ENCODE results near the gene TAS2R42.
A peak's percentile ranks its signal among the peaks of the same experiment; 100 is the strongest.

The TAS2R42 gene

DNA sequence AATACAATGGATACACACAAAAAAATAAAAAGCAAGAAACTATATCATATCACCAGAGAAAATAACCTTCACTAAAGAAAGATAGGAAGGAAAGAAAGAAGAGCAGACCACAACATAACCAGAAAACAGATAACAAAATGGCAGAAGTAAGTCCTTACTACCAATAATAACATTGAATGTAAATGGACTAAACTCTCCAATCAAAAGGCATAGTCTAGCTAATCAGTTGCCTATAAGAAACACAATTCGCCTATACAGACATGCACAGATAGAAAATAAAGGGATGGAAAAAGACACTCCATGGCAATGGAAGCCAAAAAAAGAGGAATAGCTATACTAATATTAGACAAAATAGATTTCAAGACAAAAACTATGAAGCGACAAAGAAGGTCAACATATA lies 43.4 kb downstream of the TAS2R42 start:
- DNase-seq, result no peak

DNA sequence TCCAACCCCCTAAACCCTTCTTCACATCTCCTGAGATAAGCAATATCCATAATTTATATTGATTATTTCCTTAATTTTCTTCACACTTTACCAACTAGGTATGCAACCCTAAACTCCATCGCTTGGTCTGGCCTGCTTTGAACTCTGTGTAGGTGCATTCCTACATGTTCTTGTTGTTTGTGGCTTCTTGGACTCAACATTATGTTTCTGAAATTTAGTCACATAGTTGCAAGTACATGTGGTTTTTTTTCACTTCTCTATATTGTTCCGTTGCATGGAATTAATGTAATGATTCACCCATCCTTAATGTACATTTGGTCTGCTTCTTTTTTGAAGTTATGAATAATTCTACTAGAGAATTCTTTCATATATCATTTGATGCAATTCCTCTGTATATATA lies 50.7 kb downstream of the TAS2R42 start:
- peak; percentile 6 for DNase-seq
